HepG2 (cell line): Measurements from ENCODE around the gene MT1A. TPM values are rescaled to one million over a fixed set of nuclear protein-coding genes. Genes with fewer than 3 reads are reported as not detected.

Experiments
- ATAC-seq: fragments of 200-7000 bp; cut with Tn5 transposase; 3 replicates; pipeline ENCODE4 v1.9.1; 2020; ENCODE audit warnings: mild to moderate bottlenecking, moderate library complexity
- BruUV-seq: library from RNA; stranded (reverse); fragments of 400-500 nt; replicated peaks from 2 replicates; lab custom pipeline; 2021; lab: Mats Ljungman, UMichigan
- CTCF ChIA-PET: fragments of 300-600 bp; formaldehyde crosslinking; extraction: SDS; loops from one replicate; lab custom pipeline; 2021; ENCODE audit warnings: low total read pairs, inconsistent platforms, low intra/inter-chr PET ratio; lab: Yijun Ruan, JAX
- POLR2A ChIA-PET: fragments of 350-600 bp; sonication (Branson Sonifier 250); formaldehyde crosslinking; loops from one replicate; lab custom pipeline; 2020; ENCODE audit warnings: antibody characterized with exemption, inconsistent platforms; lab: Yijun Ruan, JAX
- DNase-seq: peaks from one replicate; pipeline ENCODE4 v3.0.0-alpha.2; 2015; ENCODE audit warnings: low spot score
- FAIRE-seq: peaks from 3 replicates; lab custom pipeline; 2011; peaks lifted over from hg19 to GRCh38; lab: Jason Lieb, UNC
- H2AFZ ChIP-seq: one replicate; pipeline ENCODE4 v1.6.1; 2011; ENCODE audit warnings: low read length, inconsistent platforms
- H3K27ac ChIP-seq: fragments of 300-600 bp; 3 replicates; pipeline ENCODE4 v1.8.0; 2011; ENCODE audit warnings: mixed run types, mild to moderate bottlenecking, mixed read lengths, low read length, inconsistent platforms; ENCODE audit not compliant: insufficient read depth; ENCODE audit errors: extremely low read length
- H3K27me3 ChIP-seq, 2 experiments: fragments of 200-600 bp in 1 of 2; 2 replicates in 1 of 2; 3 replicates in 1 of 2; pipeline versions ENCODE4 v1.6.0 to v1.8.0; 2011; ENCODE audit warnings: low read length in 2 of 2, mild to moderate bottlenecking in 2 of 2, moderate library complexity in 2 of 2, inconsistent platforms in 1 of 2; ENCODE audit not compliant: insufficient read depth in 2 of 2, control insufficient read depth in 1 of 2
- H3K36me3 ChIP-seq, 2 experiments: fragments of 200-600 bp in 1 of 2; replicated peaks in 1 of 2; 2 replicates in 1 of 2; 3 replicates in 1 of 2; pipeline versions ENCODE4 v1.5.1 to v1.8.0; 2011; ENCODE audit warnings: low read length in 2 of 2, inconsistent platforms in 1 of 2; ENCODE audit not compliant: insufficient read depth in 2 of 2, control insufficient read depth in 1 of 2
- H3K4me1 ChIP-seq: 2 replicates; pipeline ENCODE4 v1.5.1; 2012; ENCODE audit warnings: low read length, inconsistent platforms; ENCODE audit not compliant: insufficient read depth
- H3K4me2 ChIP-seq: 2 replicates; pipeline ENCODE4 v1.6.0; 2011; ENCODE audit warnings: low read depth, low read length, inconsistent platforms
- H3K4me3 ChIP-seq, 3 experiments: fragments of 200-600 bp in 1 of 3; sonication (generic), shearing (Covaris generic) in 1 of 3; replicated peaks in 1 of 3; 2 replicates each; pipeline ENCODE4 v1.5.1; 2011 to 2016; ENCODE audit warnings: low read length in 3 of 3, inconsistent platforms in 2 of 3, low read depth in 2 of 3, mild to moderate bottlenecking in 2 of 3, control low read depth in 1 of 3, mixed read lengths in 1 of 3; ENCODE audit not compliant: insufficient read depth in 1 of 3
- H3K79me2 ChIP-seq: one replicate; pipeline ENCODE4 v1.6.1; 2011; ENCODE audit warnings: low read length, inconsistent platforms; ENCODE audit not compliant: insufficient read depth
- H3K9ac ChIP-seq: 2 replicates; pipeline ENCODE4 v1.6.0; 2011; ENCODE audit warnings: mild to moderate bottlenecking, low read depth, low read length, inconsistent platforms; ENCODE audit not compliant: insufficient read depth
- H3K9me3 ChIP-seq: 2 replicates; pipeline ENCODE4 v1.5.1; 2012; ENCODE audit warnings: mild to moderate bottlenecking, low read length
- H4K20me1 ChIP-seq: 2 replicates; pipeline ENCODE4 v1.6.0; 2011; ENCODE audit warnings: inconsistent platforms, mild to moderate bottlenecking, low read length, moderate library complexity; ENCODE audit not compliant: insufficient read depth
- AKAP8 ChIP-seq: sonication (generic); formaldehyde crosslinking; IDR thresholded peaks from 2 replicates; pipeline ENCODE4 v1.5.1; 2020; ENCODE audit warnings: mild to moderate bottlenecking, missing genetic modification reagents
- KDM2A ChIP-seq: sonication (generic); formaldehyde crosslinking; IDR thresholded peaks from 2 replicates; pipeline ENCODE4 v1.4.0; 2020; ENCODE audit warnings: low read depth, missing genetic modification reagents, borderline replicate concordance
- KDM5A ChIP-seq: fragments of 200-600 bp; sonication (generic); IDR thresholded peaks from 2 replicates; pipeline ENCODE4 v1.7.0; 2018; ENCODE audit warnings: antibody characterized with exemption, mild to moderate bottlenecking, low read length, borderline replicate concordance
- MAFF ChIP-seq: IDR thresholded peaks from 2 replicates; pipeline ENCODE4 v1.6.1; 2011; ENCODE audit warnings: low read depth, low read length, improper control_type of control experiment
- MAZ ChIP-seq, 2 experiments: sonication (generic) in 1 of 2; formaldehyde crosslinking in 1 of 2; IDR thresholded peaks; 2 replicates each; pipeline versions ENCODE4 v1.5.0 to v1.6.1; 2012 to 2020; ENCODE audit warnings: low read depth in 2 of 2, mild to moderate bottlenecking in 2 of 2, borderline replicate concordance in 1 of 2, improper control_type of control experiment in 1 of 2, low read length in 1 of 2, missing genetic modification reagents in 1 of 2, moderate library complexity in 1 of 2
- MTF1 ChIP-seq: sonication (generic); formaldehyde crosslinking; IDR thresholded peaks from 2 replicates; pipeline ENCODE4 v1.5.0; 2020; ENCODE audit warnings: missing genetic modification reagents
- PHF5A ChIP-seq: IDR thresholded peaks from one replicate; pipeline ENCODE4 v1.6.1; 2018; ENCODE audit warnings: low read depth, missing genetic modification reagents; ENCODE audit not compliant: unreplicated experiment
- PRMT3 ChIP-seq: sonication (generic); formaldehyde crosslinking; IDR thresholded peaks from 2 replicates; pipeline ENCODE4 v1.8.1; 2022; ENCODE audit warnings: low read depth, mild to moderate bottlenecking, moderate library complexity, missing genetic modification reagents, borderline replicate concordance
- RAD21 ChIP-seq: fragments of 450-650 bp; formaldehyde crosslinking; IDR thresholded peaks from 2 replicates; pipeline ENCODE4 v1.5.0; 2020; ENCODE audit warnings: mild to moderate bottlenecking
- SMAD3 ChIP-seq: sonication (generic); formaldehyde crosslinking; IDR thresholded peaks from 2 replicates; pipeline ENCODE4 v1.4.0; 2020; ENCODE audit warnings: missing genetic modification reagents
- SMC3 ChIP-seq: IDR thresholded peaks from 2 replicates; pipeline ENCODE4 v1.6.1; 2011; ENCODE audit warnings: low read length, improper control_type of control experiment
- SRSF1 ChIP-seq: fragments of 200-400 bp; formaldehyde crosslinking; optimal IDR thresholded peaks from 2 replicates; pipeline ENCODE3; 2017; ENCODE audit warnings: mild to moderate bottlenecking, low read depth, low read length, moderate library complexity
- SRY ChIP-seq: sonication (generic); formaldehyde crosslinking; IDR thresholded peaks from 2 replicates; pipeline ENCODE4 v1.8.0; 2022; ENCODE audit warnings: mild to moderate bottlenecking, missing genetic modification reagents
- STAG1 ChIP-seq: sonication (generic); formaldehyde crosslinking; IDR thresholded peaks from 2 replicates; pipeline ENCODE4 v1.4.0; 2020; ENCODE audit warnings: missing genetic modification reagents
- WIZ ChIP-seq: sonication (generic); formaldehyde crosslinking; IDR thresholded peaks from 2 replicates; pipeline ENCODE4 v1.5.1; 2020; ENCODE audit warnings: mild to moderate bottlenecking, missing genetic modification reagents
- ZFX ChIP-seq: sonication (generic); formaldehyde crosslinking; IDR thresholded peaks from 2 replicates; pipeline ENCODE4 v1.4.0; 2020; ENCODE audit warnings: mild to moderate bottlenecking, low read depth, missing genetic modification reagents, moderate library complexity
- ZNF614 ChIP-seq: IDR thresholded peaks from 2 replicates; pipeline ENCODE4 v1.6.1; 2018; ENCODE audit warnings: missing biosample characterization, missing genetic modification reagents, inconsistent platforms, borderline replicate concordance
- ZNF7 ChIP-seq: IDR thresholded peaks from 2 replicates; pipeline ENCODE4 v1.6.1; 2016; ENCODE audit warnings: missing biosample characterization, missing genetic modification reagents
- ZNF746 ChIP-seq: sonication (generic); formaldehyde crosslinking; IDR thresholded peaks from 2 replicates; pipeline ENCODE4 v1.8.0; 2022; ENCODE audit warnings: mild to moderate bottlenecking, missing genetic modification reagents
- ZNF841 ChIP-seq: sonication (generic); formaldehyde crosslinking; IDR thresholded peaks from 2 replicates; pipeline ENCODE4 v1.8.1; 2023; ENCODE audit warnings: missing genetic modification reagents, borderline replicate concordance
- ZNF850 ChIP-seq: sonication (generic); formaldehyde crosslinking; conservative IDR thresholded peaks from 2 replicates; pipeline ENCODE4 v1.9.0; 2021; ENCODE audit warnings: mild to moderate bottlenecking, missing genetic modification reagents
- ZSCAN30 ChIP-seq: sonication (generic); formaldehyde crosslinking; IDR thresholded peaks from 2 replicates; pipeline ENCODE4 v1.5.0; 2020; ENCODE audit warnings: mild to moderate bottlenecking, missing genetic modification reagents
- WGBS: methylation state at CpG from one replicate; pipeline ENCODE4 v1.1.6; 2017; ENCODE audit warnings: low lambda C conversion rate; 5-methylcytosine and 5-hydroxymethylcytosine counted together
- in situ Hi-C: cut with HindIII; loops from 2 replicates; pipeline ENCODE4 v1.10.0; 2017; ENCODE audit warnings: low pct_unique_long_range_greater_than_20kb; ENCODE audit not compliant: extremely low pct_ligation_motif_present
- intact Hi-C: fragments of 100-400 bp; cut with micrococcal nuclease; formaldehyde crosslinking; loops from one replicate; pipeline ENCODE4 v1.10.0; 2022; ENCODE audit not compliant: unreplicated experiment
- polyA plus RNA-seq, 8 experiments: library from polyadenylated mRNA; depleted of rRNA in 3 of 8; stranded (reverse) in 7 of 8; unstranded in 1 of 8; fragments of >200 nt; fragmentation: Illumina TruSeq in 4 of 8; extraction: Trizol in 4 of 8; gene quantifications; 2 replicates each; pipeline versions ENCODE4 v1.2.1 to v1.2.3, GENCODE V29; 2011 to 2016; ENCODE audit warnings: low read depth in 4 of 8, missing spikeins in 1 of 8, mixed read lengths in 1 of 8; ENCODE audit not compliant: insufficient read depth in 1 of 8
- total RNA-seq, 5 experiments: library from RNA; depleted of rRNA; stranded (reverse); fragments of >200 nt; fragmentation: Illumina TruSeq; extraction: Trizol; gene quantifications; 2 replicates each; pipeline ENCODE4 v1.2.3, GENCODE V29; 2016; ENCODE audit warnings: low read depth in 1 of 5
- TF ChIP-seq, protein P1 (sequence below): sonication (generic); formaldehyde crosslinking; IDR thresholded peaks from 2 replicates; pipeline ENCODE4 v1.4.0; 2020; ENCODE audit warnings: missing genetic modification reagents
- TF ChIP-seq, protein P2 (sequence below): sonication (generic); formaldehyde crosslinking; IDR thresholded peaks from 2 replicates; pipeline ENCODE4 v1.5.0; 2020; ENCODE audit warnings: missing genetic modification reagents, mild to moderate bottlenecking, borderline replicate concordance

Gene MT1A
- total and polyA plus RNA-seq, 2 of the 13 experiments (the other 11 are each of a cell fraction or from before 2014, with no cell fraction given), result 8.3 to 10.4 TPM

DNA sequence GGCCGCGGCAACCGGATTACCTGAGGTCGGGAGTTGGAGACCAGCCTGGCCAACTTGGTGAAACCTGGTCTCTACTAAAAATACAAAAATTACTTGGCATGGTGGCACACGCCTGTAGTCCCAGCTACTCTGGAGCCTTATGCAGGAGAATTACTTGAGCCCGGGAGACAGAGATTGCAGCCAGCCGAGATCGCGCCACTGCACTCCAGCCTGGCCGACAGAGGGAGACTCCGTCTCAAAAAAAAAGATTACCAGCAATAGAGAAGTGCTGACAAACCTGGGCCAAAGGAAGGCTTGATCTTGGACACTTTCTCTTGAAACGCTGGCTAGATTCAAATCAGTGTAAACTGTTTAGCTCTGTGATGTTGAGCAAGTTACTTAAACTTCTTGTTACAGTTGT, 35.5 kb downstream of the MT1A start:
- ChIA-PET CTCF (interaction anchor here (1.2 to 3.8 kb wide), 2 partner anchors 28 to 116 kb away, joined by 3 to 36 read pairs; no protein-coding TSS in a partner anchor), POLR2A (no interaction called here)
- BruUV-seq, result no TSS peak
- H3K9me3 ChIP-seq, result no peaks in the 10 kb centered on the region
- H3K4me3 ChIP-seq, result no peak overlapping the region
- no peaks in the 10 kb centered on the region for H4K20me1 ChIP-seq
- intact Hi-C loops (loop anchor here (1.0 to 5.0 kb wide), 2 partner anchors 28 to 188 kb away; no protein-coding TSS in a partner anchor), in situ Hi-C loops (no loop called here)
- 24% methylated on average over 12 of the region's 12 CpGs for WGBS
- 0 out of 2 replicates have a peak, but pooled peaks cover 3% of the 10 kb centered on the region for H3K4me1 ChIP-seq
- peaks cover 6 to 49% of the 10 kb centered on the region in 2 experiments for H3K27me3 ChIP-seq
- peak; percentile 75 for ATAC-seq
- peak; percentile 77 for FAIRE-seq
- H3K36me3 ChIP-seq, result no peaks in the 10 kb centered on the region
- H2AFZ ChIP-seq, result no peak overlapping the region
- H3K4me2 ChIP-seq, result no peak overlapping the region
- no peak overlapping the region for H3K27ac ChIP-seq
- DNase-seq, result peak; percentile 47
- H3K9ac ChIP-seq, result no peak overlapping the region
- H3K79me2 ChIP-seq, result no peaks in the 10 kb centered on the region
- TF ChIP-seq SRSF1, result no peak
- 0 out of 2 replicates have a peak, but pooled peaks have one; percentile 17 for TF ChIP-seq ZFX
- TF ChIP-seq MTF1 (CRISPR knock-in tag), result 0 out of 2 replicates have a peak, but pooled peaks have one; percentile 31
- TF ChIP-seq KDM2A (CRISPR knock-in tag), result peak; percentile 47; the same call in 1 of the 2 replicates
- TF ChIP-seq ZNF850 (CRISPR knock-in tag), result no peak
- TF ChIP-seq STAG1 (CRISPR knock-in tag), result peak; percentile 88
- TF ChIP-seq ZNF7 (CRISPR knock-in tag), result peak; percentile 90
- TF ChIP-seq, protein P1, sequence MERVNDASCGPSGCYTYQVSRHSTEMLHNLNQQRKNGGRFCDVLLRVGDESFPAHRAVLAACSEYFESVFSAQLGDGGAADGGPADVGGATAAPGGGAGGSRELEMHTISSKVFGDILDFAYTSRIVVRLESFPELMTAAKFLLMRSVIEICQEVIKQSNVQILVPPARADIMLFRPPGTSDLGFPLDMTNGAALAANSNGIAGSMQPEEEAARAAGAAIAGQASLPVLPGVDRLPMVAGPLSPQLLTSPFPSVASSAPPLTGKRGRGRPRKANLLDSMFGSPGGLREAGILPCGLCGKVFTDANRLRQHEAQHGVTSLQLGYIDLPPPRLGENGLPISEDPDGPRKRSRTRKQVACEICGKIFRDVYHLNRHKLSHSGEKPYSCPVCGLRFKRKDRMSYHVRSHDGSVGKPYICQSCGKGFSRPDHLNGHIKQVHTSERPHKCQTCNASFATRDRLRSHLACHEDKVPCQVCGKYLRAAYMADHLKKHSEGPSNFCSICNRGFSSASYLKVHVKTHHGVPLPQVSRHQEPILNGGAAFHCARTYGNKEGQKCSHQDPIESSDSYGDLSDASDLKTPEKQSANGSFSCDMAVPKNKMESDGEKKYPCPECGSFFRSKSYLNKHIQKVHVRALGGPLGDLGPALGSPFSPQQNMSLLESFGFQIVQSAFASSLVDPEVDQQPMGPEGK, result no peak
- TF ChIP-seq MAFF, result no peak
- TF ChIP-seq AKAP8 (CRISPR knock-in tag), result no peak
- TF ChIP-seq ZSCAN30 (CRISPR knock-in tag), result no peak
- TF ChIP-seq ZNF746 (CRISPR knock-in tag), result no peak
- TF ChIP-seq WIZ (CRISPR knock-in tag), result no peak
- TF ChIP-seq MAZ (IDR thresholded peaks at IDR 0.05; ENCODE audit: borderline replicate concordance, low read depth, low read length), result 0 out of 2 replicates have a peak, but pooled peaks have one; percentile 33
- no peak for TF ChIP-seq MAZ (CRISPR knock-in tag; IDR thresholded peaks at IDR 0.05; ENCODE audit: low read depth)
- no peak for TF ChIP-seq KDM5A
- TF ChIP-seq PRMT3 (CRISPR knock-in tag), result no peak
- TF ChIP-seq SMAD3 (CRISPR knock-in tag), result no peak
- TF ChIP-seq ZNF614 (CRISPR knock-in tag), result no peak
- TF ChIP-seq SMC3, result peak; percentile 79
- no peak for TF ChIP-seq ZNF841 (CRISPR knock-in tag)
- no peak for TF ChIP-seq PHF5A (CRISPR knock-in tag)
- TF ChIP-seq, protein P2, sequence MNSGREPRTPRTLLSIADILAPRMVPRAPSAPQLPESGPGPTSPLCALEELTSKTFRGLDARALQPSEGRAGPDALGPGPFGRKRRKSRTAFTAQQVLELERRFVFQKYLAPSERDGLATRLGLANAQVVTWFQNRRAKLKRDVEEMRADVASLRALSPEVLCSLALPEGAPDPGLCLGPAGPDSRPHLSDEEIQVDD, result no peak
- TF ChIP-seq SRY (CRISPR knock-in tag), result no peak
- peak; percentile 79 for TF ChIP-seq RAD21 (CRISPR knock-in tag)
